ENCODE results near the gene SPNS3. TPM values are rescaled to one million over a fixed set of nuclear protein-coding genes. Genes with fewer than 3 reads are reported as not detected.
A peak's percentile ranks its signal among the peaks of the same experiment; 100 is the strongest.

The SPNS3 gene
- total RNA-seq, 2 experiments from 2014 or later: 17.6 to 39.1 TPM

DNA sequence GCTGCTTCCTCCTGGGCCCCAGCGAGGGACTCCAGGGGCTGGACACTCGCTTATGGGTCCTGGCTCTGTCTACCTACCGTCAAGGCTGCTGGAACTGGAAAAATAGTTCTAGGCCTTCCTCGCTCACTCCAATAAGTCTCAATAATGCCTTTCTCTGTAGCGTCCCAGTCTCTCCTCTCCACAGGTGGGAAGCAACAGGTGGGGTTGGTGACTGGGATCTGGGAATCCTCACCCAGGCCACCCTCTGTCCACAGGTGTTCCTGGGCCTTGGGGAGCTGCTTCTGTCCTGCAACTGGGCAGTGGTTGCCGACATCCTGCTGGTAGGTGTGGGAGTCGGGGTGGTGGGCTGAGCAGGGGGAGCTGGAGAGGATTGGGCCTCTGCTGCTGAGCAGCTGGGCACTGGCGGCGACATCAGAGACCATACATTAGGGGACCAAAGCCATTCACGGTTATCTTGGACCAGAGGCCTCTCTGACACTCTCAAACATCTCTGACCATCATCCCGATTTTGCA lies 44.6 kb downstream of the SPNS3 start:
- Mint-ChIP-seq H3K4me3 (no peak overlapping the region), H3K4me1 (peaks cover 33% of the 10 kb centered on the region), H3K27me3 (no peaks in the 10 kb centered on the region), H3K27ac (no peak overlapping the region), H3K9me3 (ENCODE audit: low read depth) (no peaks in the 10 kb centered on the region), H3K36me3 (peaks cover 1% of the 10 kb centered on the region)
- ATAC-seq (no peak), DNase-seq (no peak)
- CTCF ChIA-PET: interaction anchor here (0.9 to 1.1 kb wide), 2 partner anchors 53 to 57 kb away, joined by 3 read pairs; no protein-coding TSS in a partner anchor

DNA sequence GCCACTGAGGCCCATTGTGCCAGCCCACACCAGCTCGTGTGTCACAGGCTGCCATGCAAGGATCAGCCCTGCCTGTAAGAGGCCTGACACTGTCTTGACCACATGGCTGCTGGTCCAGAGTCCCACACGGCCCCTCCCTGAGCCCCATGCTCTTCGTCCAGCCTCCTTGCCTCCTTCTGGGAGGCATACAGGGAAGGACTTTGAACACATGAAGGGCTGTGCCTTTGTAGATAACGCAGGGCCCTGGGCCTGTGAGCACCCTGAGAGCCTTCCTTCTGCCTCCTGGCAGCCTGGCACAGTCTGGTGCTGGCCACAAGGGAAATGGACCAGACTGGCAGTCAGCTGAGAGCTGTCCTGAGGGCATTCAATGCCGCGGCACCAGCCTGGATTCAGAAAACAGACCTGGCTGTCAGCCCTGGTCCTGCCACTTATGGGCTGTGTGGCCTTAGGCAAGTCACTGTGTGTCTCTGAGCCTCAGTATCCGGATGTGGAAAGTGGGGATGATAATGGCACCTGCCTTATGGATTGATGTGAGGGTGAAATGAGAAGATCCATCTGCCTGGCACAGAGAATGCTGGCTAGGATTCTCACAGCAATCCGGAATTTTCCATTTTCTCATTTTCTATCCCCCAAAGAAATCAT lies 45.7 kb downstream of the SPNS3 start:
- ATAC-seq: no peak
- Mint-ChIP-seq H3K4me1 (peaks cover 38% of the 10 kb centered on the region), H3K27me3 (no peaks in the 10 kb centered on the region), H3K27ac (peak overlapping the region; percentile 53), H3K4me3 (no peak overlapping the region), H3K9me3 (ENCODE audit: low read depth) (no peaks in the 10 kb centered on the region), H3K36me3 (peaks cover 1% of the 10 kb centered on the region)
- no peak for DNase-seq
- CTCF ChIA-PET: interaction anchor here (1.1 to 1.6 kb wide), 2 partner anchors 57 to 58 kb away, joined by 3 read pairs; no protein-coding TSS in a partner anchor

GRCh38 chr17:4479982-4480751 lies 46.4 kb downstream of the SPNS3 start:
- no peak overlapping the region for H3K4me3 Mint-ChIP-seq

DNA sequence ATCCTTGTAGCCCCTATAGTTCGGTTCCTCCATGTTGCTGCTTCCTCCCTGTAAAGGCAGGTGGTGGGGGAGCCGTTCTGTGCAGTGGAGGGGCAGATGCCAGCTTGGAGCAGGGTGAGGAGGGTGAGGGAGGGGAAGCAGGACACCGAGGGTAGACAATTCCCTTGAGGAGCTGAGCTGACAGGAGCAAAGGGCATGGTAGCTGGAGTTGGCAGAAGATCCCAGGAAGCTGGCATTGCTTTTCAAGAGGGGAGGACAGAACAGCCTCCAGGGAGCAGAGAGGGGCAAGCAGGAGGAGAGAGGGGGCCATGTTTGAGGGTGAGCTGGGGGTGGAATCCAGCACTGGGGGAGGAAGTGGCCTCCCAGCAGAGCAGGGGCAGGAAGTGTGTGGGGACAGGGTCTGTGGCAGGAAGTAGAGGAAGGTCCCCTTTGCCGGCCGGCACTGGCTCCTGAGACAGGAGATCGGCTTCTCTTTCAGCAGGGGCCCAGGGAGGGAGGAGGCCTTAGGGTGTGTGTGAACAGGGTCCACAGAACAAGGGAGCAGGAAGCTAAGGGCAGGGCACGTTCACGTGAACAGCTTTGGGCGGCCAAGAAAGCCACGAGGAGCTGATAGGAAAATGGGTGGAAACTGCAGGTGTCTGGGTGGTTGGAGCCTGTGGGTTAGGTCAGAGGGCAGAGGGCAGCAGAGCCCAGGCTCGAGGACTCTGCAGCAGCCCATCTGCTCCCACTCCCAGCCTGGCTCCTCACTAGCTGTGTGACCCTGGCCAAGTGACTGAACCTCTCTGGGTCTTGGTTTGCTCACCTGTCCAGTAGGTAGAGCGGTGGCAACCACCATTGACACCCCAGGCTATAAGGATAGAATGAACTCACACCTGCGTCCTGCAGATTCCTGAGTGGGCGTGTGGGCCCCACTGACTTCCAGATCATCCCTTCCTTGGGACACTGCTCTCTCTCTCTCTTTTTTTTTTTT lies 47.5 kb downstream of the SPNS3 start:
- ATAC-seq: peak; percentile 84
- CTCF ChIA-PET: interaction anchor here (0.7 to 2.1 kb wide), 8 partner anchors 22 to 439 kb away, joined by 3 to 10 read pairs (median 4); no protein-coding TSS in a partner anchor
- Mint-ChIP-seq H3K4me3 (peak overlapping the region; percentile 57), H3K9me3 (ENCODE audit: low read depth) (no peaks in the 10 kb centered on the region), H3K4me1 (peaks cover 54% of the 10 kb centered on the region), H3K36me3 (peaks cover 4% of the 10 kb centered on the region), H3K27me3 (no peaks in the 10 kb centered on the region), H3K27ac (peak overlapping the region; percentile 95)
- DNase-seq: peak; percentile 89

More at GRCh38 chr17:4479982-4480751, 46.4 kb downstream of the SPNS3 start:
- ATAC-seq (no peak), DNase-seq (no peak)
- peaks cover 44% of the 10 kb centered on the region for H3K4me1 Mint-ChIP-seq
- no peaks in the 10 kb centered on the region for H3K27me3 Mint-ChIP-seq
- H3K27ac Mint-ChIP-seq: peak overlapping the region; percentile 95
- CTCF ChIA-PET: interaction anchor here (0.9 to 2.1 kb wide), 5 partner anchors 23 to 86 kb away, joined by 3 to 10 read pairs (median 4); no protein-coding TSS in a partner anchor
- H3K9me3 Mint-ChIP-seq (ENCODE audit: low read depth): no peaks in the 10 kb centered on the region
- H3K36me3 Mint-ChIP-seq: peaks cover 4% of the 10 kb centered on the region

- Mint-ChIP-seq H3K4me1 (peaks cover 63% of the 10 kb centered on the region), H3K27ac (peak overlapping the region; percentile 34), H3K9me3 (ENCODE audit: low read depth) (no peaks in the 10 kb centered on the region), H3K27me3 (no peaks in the 10 kb centered on the region), H3K36me3 (peaks cover 6% of the 10 kb centered on the region), H3K4me3 (no peak overlapping the region)
- CTCF ChIA-PET: interaction anchor here (0.7 kb wide), 2 partner anchors 48 to 437 kb away, joined by 3 to 4 read pairs; partner anchors contain the start of gene SPNS3
- DNase-seq (no peak), ATAC-seq (no peak)
Measured at GRCh38 chr17:4482338-4483011, 48.7 kb downstream of the SPNS3 start.

DNA sequence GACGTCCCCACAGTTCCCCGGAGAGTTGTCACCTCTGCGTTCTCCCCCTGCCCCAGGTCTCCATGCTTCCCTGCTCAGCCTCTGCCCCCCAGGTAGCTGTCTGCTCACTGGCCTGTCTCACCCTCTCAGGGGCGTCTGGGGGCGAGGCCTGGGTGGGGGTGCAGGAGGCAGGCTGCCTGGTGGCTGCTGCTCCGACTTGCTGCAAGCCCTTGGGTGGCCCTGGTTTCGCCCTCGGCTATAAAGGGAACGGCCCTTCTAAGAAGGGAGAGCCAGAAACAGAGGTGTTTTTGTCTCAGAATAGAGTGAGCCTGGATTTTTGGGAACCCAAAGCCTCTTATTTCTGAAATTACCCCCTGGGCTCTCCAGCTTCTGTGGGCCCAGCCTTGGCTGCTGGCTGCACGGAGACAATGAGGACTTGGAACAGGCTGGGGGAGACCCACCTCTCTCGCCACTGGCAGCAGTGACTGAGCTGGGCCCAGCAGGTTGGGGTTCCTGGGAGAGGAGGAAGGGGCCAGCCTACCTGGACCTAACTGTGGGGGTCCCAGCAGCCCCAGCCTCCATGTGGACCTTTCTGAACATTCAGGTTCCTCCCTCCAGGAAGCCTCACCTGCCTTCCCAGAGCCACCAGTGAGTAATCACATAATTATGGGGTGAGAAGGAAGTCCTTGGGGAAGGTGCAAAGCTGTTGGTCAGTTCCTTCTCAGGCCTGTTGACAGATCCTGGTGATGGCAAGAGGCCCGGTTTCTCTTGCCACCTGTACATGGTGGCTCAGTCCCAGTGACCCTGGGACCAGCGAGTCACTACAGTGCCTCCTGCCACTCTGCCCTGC lies 49.5 kb downstream of the SPNS3 start:
- no peaks in the 10 kb centered on the region for H3K9me3 Mint-ChIP-seq (ENCODE audit: low read depth)
- CTCF ChIA-PET: no interaction called here
- H3K4me1 Mint-ChIP-seq: peaks cover 63% of the 10 kb centered on the region
- no peaks in the 10 kb centered on the region for H3K27me3 Mint-ChIP-seq
- no peak overlapping the region for H3K4me3 Mint-ChIP-seq
- H3K27ac Mint-ChIP-seq: no peak overlapping the region
- DNase-seq: no peak
- ATAC-seq: no peak
- H3K36me3 Mint-ChIP-seq: peaks cover 6% of the 10 kb centered on the region

GRCh38 chr17:4485676-4486646 lies 52.2 kb downstream of the SPNS3 start:
- no peaks in the 10 kb centered on the region for H3K9me3 Mint-ChIP-seq (ENCODE audit: low read depth)
- peak overlapping the region; percentile 90 for H3K4me3 Mint-ChIP-seq
- peak overlapping the region; percentile 93 for H3K27ac Mint-ChIP-seq
- CTCF ChIA-PET: interaction anchor here (0.6 to 2.8 kb wide), 6 partner anchors 12 to 73 kb away, joined by 3 to 12 read pairs (median 4); partner anchors contain the start of gene SPNS2
- peak; percentile 80 for DNase-seq
- H3K27me3 Mint-ChIP-seq: no peaks in the 10 kb centered on the region
- peaks cover 6% of the 10 kb centered on the region for H3K36me3 Mint-ChIP-seq
- ATAC-seq: peak; percentile 96
- H3K4me1 Mint-ChIP-seq: peaks cover 49% of the 10 kb centered on the region

DNA sequence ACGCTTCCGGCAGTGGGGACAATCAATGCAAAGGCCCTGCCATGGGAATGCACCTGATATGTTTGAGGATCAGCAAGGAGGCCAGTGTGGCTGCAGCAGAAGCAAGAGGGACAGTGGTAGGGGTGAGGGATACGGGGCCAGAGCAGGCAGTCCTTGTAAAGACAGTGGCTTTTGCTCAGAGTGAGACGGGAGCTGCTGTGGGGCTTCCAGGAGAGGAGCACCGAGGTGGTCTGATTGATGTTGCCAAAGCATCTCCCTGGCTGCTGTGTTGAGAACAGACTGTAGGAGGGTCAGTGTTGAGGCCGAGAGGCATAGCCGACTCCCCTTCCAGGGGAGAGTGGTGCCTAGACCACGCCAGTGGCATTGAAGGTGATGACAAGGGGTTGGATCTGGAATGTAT lies 53.6 kb downstream of the SPNS3 start:
- CTCF ChIA-PET: interaction anchor here (2.8 kb wide), 1 partner anchor 11 kb away, joined by 12 read pairs; the partner anchor contains the start of gene SPNS2
- peak overlapping the region; percentile 11 for H3K4me3 Mint-ChIP-seq
- peaks cover 4% of the 10 kb centered on the region for H3K36me3 Mint-ChIP-seq
- ATAC-seq (no peak), DNase-seq (no peak)
- H3K27me3 Mint-ChIP-seq: no peaks in the 10 kb centered on the region
- peaks cover 37% of the 10 kb centered on the region for H3K4me1 Mint-ChIP-seq
- H3K9me3 Mint-ChIP-seq (ENCODE audit: low read depth): no peaks in the 10 kb centered on the region
- peak overlapping the region; percentile 47 for H3K27ac Mint-ChIP-seq

- H3K27ac Mint-ChIP-seq: no peak overlapping the region
- CTCF ChIA-PET: interaction anchor here (1.3 kb wide), 1 partner anchor 67 kb away, joined by 3 read pairs; no protein-coding TSS in a partner anchor
- peaks cover 35% of the 10 kb centered on the region for H3K4me1 Mint-ChIP-seq
- no peaks in the 10 kb centered on the region for H3K9me3 Mint-ChIP-seq (ENCODE audit: low read depth)
- peaks cover 4% of the 10 kb centered on the region for H3K36me3 Mint-ChIP-seq
- H3K27me3 Mint-ChIP-seq: no peaks in the 10 kb centered on the region
- ATAC-seq (no peak), DNase-seq (no peak)
- no peak overlapping the region for H3K4me3 Mint-ChIP-seq
Measured at GRCh38 chr17:4487820-4488716, 54.3 kb downstream of the SPNS3 start.

GRCh38 chr17:4488989-4489595 lies 55.4 kb downstream of the SPNS3 start:
- CTCF ChIA-PET: interaction anchor here (1.0 to 1.3 kb wide), 2 partner anchors 11 to 68 kb away, joined by 3 read pairs; no protein-coding TSS in a partner anchor
- H3K4me3 Mint-ChIP-seq: no peak overlapping the region
- H3K27ac Mint-ChIP-seq: no peak overlapping the region
- no peaks in the 10 kb centered on the region for H3K9me3 Mint-ChIP-seq (ENCODE audit: low read depth)
- no peaks in the 10 kb centered on the region for H3K27me3 Mint-ChIP-seq
- DNase-seq (no peak), ATAC-seq (no peak)
- peaks cover 34% of the 10 kb centered on the region for H3K4me1 Mint-ChIP-seq
- peaks cover 4% of the 10 kb centered on the region for H3K36me3 Mint-ChIP-seq

All from activated CD8-positive, alpha-beta memory T cell treated with anti-CD3 and anti-CD28 coated beads, Interleukin-2, amount 10 ng/mL, durations not matched to agents 7 days and 5 days (primary cell).